IPS-18a (cell line): ENCODE measurements around the gene KIF12.

Source experiments
- H3K27ac ChIP-seq: one replicate; pipeline ENCODE4 v1.5.1; 2013; ENCODE audit warnings: low read length
- H3K27me3 ChIP-seq: one replicate; pipeline ENCODE4 v1.6.1; 2013; ENCODE audit warnings: mild to moderate bottlenecking, low read length; ENCODE audit not compliant: control insufficient read depth, insufficient read depth
- H3K36me3 ChIP-seq: one replicate; pipeline ENCODE4 v1.6.1; 2013; ENCODE audit warnings: low read depth, low read length; ENCODE audit not compliant: control insufficient read depth
- H3K4me1 ChIP-seq: one replicate; pipeline ENCODE4 v1.6.1; 2013; ENCODE audit warnings: low read depth, low read length; ENCODE audit not compliant: control insufficient read depth
- H3K4me3 ChIP-seq: one replicate; pipeline ENCODE4 v1.5.1; 2013; ENCODE audit warnings: low read length
- H3K9ac ChIP-seq: one replicate; pipeline ENCODE4 v1.6.1; 2013; ENCODE audit warnings: mild to moderate bottlenecking, low read length, moderate library complexity
- H3K9me3 ChIP-seq: one replicate; pipeline ENCODE4 v1.6.1; 2013; ENCODE audit warnings: low read depth, low read length; ENCODE audit not compliant: control insufficient read depth

Gene KIF12

DNA sequence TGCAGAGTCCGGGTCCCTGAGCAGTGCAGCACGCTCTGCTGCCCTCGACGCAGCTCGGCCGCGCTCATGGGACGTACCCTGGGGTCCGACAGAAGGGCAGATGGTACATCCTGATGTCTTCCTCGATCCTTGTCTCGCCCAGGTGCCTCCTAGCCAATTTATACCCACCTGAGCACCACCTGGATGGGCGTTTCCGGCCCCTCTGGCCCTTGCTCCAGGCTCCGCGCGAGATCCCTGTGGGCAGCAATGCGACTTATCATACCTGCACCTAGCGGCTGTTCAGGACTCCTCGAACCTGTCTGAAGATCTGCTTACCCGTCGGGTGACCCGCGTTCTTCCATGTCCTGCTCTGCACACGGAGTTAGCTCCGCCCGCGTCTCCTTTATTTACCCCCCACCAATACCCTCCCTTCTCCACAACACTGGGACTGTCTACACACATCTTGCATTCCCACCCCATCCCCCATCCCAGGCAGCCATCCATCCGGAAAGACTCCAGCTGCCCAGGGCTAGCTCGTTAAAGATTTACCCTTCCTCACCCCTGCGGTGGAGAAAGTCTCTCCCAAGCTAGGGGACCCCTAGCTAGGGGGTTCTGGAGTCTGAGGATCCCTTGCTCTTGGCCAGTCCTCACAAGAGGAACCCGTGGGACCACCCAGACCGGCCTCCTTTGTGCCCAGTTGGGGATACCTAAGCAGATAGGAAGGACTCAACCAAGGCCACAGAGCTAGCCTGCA, at the start of gene KIF12:
KIF12 (minus strand) TSS at position 357 of the 733 bp plus-strand sequence; CDS start at position 341, 16 bp downstream.
- Histone ChIP-seq H3K36me3 (no peaks in the 10 kb centered on the region), H3K27me3 (peaks cover 36% of the 10 kb centered on the region), H3K9me3 (no peaks in the 10 kb centered on the region), H3K27ac (no peak within 1 kb of the TSS), H3K9ac (no peak within 1 kb of the TSS), H3K4me1 (peaks cover 11% of the 10 kb centered on the region), H3K4me3 (peak within 1 kb of the TSS; percentile 67)

DNA sequence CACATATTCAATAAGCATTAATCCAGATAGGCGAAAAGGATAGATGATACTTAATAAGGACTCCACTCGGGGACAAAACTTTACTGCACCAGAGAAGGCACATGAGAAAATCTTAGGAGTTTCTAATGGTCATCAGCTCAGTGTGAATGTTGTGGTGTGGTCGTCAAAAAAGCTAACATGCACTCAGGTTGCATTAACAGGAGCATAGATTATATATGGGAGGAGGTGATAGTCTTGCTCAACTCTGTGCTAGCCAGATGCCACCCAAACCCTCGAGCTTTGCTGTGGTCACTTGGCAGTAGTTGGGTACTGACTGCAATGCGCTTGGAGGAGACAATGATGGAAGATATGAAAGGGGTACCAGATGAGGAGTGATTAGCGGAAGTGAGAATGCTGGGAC, 47.6 kb upstream of the KIF12 start:
- Histone ChIP-seq H3K4me1 (no peaks in the 10 kb centered on the region), H3K27ac (no peak overlapping the region), H3K4me3 (no peak overlapping the region), H3K9me3 (no peaks in the 10 kb centered on the region), H3K9ac (no peak overlapping the region), H3K27me3 (peaks cover 3% of the 10 kb centered on the region), H3K36me3 (no peaks in the 10 kb centered on the region)

- no peaks in the 10 kb centered on the region for H3K36me3 ChIP-seq
Measured at GRCh38 chr9:114143234-114143633, 44.1 kb upstream of the KIF12 start.

GRCh38 chr9:114141553-114142402, 42.7 kb upstream of the KIF12 start:
- Histone ChIP-seq H3K9me3 (no peaks in the 10 kb centered on the region), H3K9ac (no peak overlapping the region), H3K4me1 (no peaks in the 10 kb centered on the region), H3K36me3 (no peaks in the 10 kb centered on the region), H3K27me3 (no peaks in the 10 kb centered on the region), H3K27ac (no peak overlapping the region), H3K4me3 (no peak overlapping the region)

More at GRCh38 chr9:114143234-114143633, 44.1 kb upstream of the KIF12 start:
- no peak overlapping the region for H3K9ac ChIP-seq
- no peaks in the 10 kb centered on the region for H3K4me1 ChIP-seq
- H3K27ac ChIP-seq: no peak overlapping the region
- H3K9me3 ChIP-seq: no peaks in the 10 kb centered on the region
- H3K4me3 ChIP-seq: no peak overlapping the region
- no peaks in the 10 kb centered on the region for H3K27me3 ChIP-seq

GRCh38 chr9:114140850-114141249, 41.8 kb upstream of the KIF12 start:
- Histone ChIP-seq H3K9me3 (no peaks in the 10 kb centered on the region), H3K27me3 (no peaks in the 10 kb centered on the region), H3K27ac (no peak overlapping the region), H3K9ac (no peak overlapping the region), H3K4me1 (no peaks in the 10 kb centered on the region), H3K36me3 (no peaks in the 10 kb centered on the region), H3K4me3 (no peak overlapping the region)

DNA sequence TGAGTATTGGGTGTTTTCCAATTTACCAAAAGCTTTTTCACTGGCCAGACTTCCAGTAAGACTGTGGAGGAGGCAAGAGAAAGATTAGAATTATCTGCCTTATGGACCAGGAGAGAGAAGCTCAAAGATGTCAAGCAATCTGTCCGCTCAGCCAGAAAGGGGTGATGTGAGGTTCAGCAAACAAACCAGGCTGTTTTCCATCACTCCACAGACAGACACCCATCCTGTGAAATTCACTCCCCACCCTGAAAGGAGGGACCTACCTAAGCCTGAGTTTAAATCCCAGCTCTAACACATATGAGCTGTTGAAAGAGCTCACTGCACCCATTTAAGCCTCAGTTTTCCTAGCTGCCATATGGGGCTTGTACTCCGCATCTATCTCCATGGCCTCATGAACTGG, 41.3 kb upstream of the KIF12 start:
- no peak overlapping the region for H3K9ac ChIP-seq
- H3K4me1 ChIP-seq: no peaks in the 10 kb centered on the region
- no peak overlapping the region for H3K4me3 ChIP-seq
- H3K9me3 ChIP-seq: no peaks in the 10 kb centered on the region
- no peaks in the 10 kb centered on the region for H3K27me3 ChIP-seq
- H3K27ac ChIP-seq: no peak overlapping the region
- no peaks in the 10 kb centered on the region for H3K36me3 ChIP-seq

DNA sequence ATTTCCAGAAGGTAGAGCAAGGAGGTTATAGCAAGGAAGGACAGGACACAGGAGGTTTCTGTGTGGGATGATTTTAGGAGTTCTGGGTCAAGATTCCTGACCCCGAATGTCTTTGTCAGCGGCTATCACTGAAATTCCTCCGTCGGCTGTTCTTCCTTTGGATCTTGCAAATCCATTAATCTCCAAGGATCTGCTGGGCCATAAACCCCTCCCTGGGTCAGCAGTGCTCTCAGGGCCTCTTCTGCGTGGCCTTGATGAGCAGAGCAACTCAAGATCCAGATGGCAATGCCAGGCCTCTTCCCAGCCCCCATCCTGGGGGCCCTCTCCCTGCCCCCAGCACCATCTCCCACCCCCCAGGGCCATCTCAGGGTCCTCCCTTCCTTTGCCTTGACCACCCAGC, 40.0 kb upstream of the KIF12 start:
- Histone ChIP-seq H3K36me3 (no peaks in the 10 kb centered on the region), H3K9ac (no peak overlapping the region), H3K9me3 (no peaks in the 10 kb centered on the region), H3K4me1 (no peaks in the 10 kb centered on the region), H3K27ac (no peak overlapping the region), H3K27me3 (no peaks in the 10 kb centered on the region), H3K4me3 (no peak overlapping the region)

- H3K9me3 ChIP-seq: no peaks in the 10 kb centered on the region
- H3K36me3 ChIP-seq: no peaks in the 10 kb centered on the region
- no peak overlapping the region for H3K9ac ChIP-seq
- H3K4me3 ChIP-seq: no peak overlapping the region
- H3K27ac ChIP-seq: no peak overlapping the region
- no peaks in the 10 kb centered on the region for H3K27me3 ChIP-seq
- H3K4me1 ChIP-seq: no peaks in the 10 kb centered on the region
Measured at GRCh38 chr9:114138552-114138971, 39.5 kb upstream of the KIF12 start.

GRCh38 chr9:114137831-114138230, 38.7 kb upstream of the KIF12 start:
- Histone ChIP-seq H3K36me3 (no peaks in the 10 kb centered on the region), H3K9me3 (no peaks in the 10 kb centered on the region), H3K4me3 (no peak overlapping the region), H3K9ac (no peak overlapping the region), H3K27me3 (no peaks in the 10 kb centered on the region), H3K27ac (no peak overlapping the region), H3K4me1 (no peaks in the 10 kb centered on the region)

GRCh38 chr9:114134827-114135396, 35.8 kb upstream of the KIF12 start:
- Histone ChIP-seq H3K4me3 (no peak overlapping the region), H3K9me3 (no peaks in the 10 kb centered on the region), H3K36me3 (no peaks in the 10 kb centered on the region), H3K9ac (no peak overlapping the region), H3K27ac (no peak overlapping the region), H3K4me1 (peaks cover 6% of the 10 kb centered on the region), H3K27me3 (no peaks in the 10 kb centered on the region)

- Histone ChIP-seq H3K36me3 (no peaks in the 10 kb centered on the region), H3K9ac (no peak overlapping the region), H3K9me3 (no peaks in the 10 kb centered on the region), H3K4me1 (peaks cover 6% of the 10 kb centered on the region), H3K27me3 (no peaks in the 10 kb centered on the region), H3K27ac (no peak overlapping the region), H3K4me3 (no peak overlapping the region)
Measured at GRCh38 chr9:114132550-114132918, 33.4 kb upstream of the KIF12 start.
